ENCODE measurements around the gene LRRC71. TPM values are rescaled to one million over a fixed set of nuclear protein-coding genes. Genes with fewer than 3 reads are reported as not detected.

The LRRC71 gene
- total and polyA plus RNA-seq, 10 of the 15 experiments (the other 5 are each of a cell fraction or from before 2014, with no cell fraction given), result not detected

DNA sequence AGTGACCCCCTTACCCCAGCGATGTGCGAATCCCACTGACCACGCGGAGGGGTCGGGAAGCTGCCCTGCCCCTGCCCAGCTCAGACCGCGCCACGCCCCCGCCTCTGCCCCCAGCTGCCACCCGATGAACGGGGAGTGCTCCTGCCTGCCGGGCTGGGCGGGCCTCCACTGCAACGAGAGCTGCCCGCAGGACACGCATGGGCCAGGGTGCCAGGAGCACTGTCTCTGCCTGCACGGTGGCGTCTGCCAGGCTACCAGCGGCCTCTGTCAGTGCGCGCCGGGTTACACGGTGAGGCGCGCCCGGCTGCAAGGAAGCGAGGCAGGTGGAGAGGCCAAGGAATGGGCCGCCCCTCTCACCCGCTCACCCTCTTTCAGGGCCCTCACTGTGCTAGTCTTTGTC, 11.9 kb upstream of the LRRC71 start:
- FAIRE-seq, result no peak
- no TSS peak for BruUV-seq (replicated peaks)
- TF ChIP-seq, protein P1, sequence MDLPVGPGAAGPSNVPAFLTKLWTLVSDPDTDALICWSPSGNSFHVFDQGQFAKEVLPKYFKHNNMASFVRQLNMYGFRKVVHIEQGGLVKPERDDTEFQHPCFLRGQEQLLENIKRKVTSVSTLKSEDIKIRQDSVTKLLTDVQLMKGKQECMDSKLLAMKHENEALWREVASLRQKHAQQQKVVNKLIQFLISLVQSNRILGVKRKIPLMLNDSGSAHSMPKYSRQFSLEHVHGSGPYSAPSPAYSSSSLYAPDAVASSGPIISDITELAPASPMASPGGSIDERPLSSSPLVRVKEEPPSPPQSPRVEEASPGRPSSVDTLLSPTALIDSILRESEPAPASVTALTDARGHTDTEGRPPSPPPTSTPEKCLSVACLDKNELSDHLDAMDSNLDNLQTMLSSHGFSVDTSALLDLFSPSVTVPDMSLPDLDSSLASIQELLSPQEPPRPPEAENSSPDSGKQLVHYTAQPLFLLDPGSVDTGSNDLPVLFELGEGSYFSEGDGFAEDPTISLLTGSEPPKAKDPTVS (IDR thresholded peaks at IDR 0.05; ENCODE audit: low read depth, low read length), result no peak
- TF ChIP-seq ZNF24 (IDR thresholded peaks at IDR 0.05), result no peak
- no peak for TF ChIP-seq POLR2AphosphoS2 (IDR thresholded peaks at IDR 0.05; ENCODE audit: low read depth, low read length)
- TF ChIP-seq MEF2B (IDR thresholded peaks at IDR 0.05; ENCODE audit: partially characterized antibody, poor library complexity, severe bottlenecking), result no peak
- no peak for TF ChIP-seq IRF5 (IDR thresholded peaks at IDR 0.05; ENCODE audit: borderline replicate concordance)
- no peak for TF ChIP-seq ASH2L (IDR thresholded peaks at IDR 0.05; ENCODE audit: borderline replicate concordance, low read depth)
- TF ChIP-seq EED (IDR thresholded peaks at IDR 0.05; ENCODE audit: low read depth), result no peak
- TF ChIP-seq HDAC6 (IDR thresholded peaks at IDR 0.05; ENCODE audit: unreplicated experiment), result no peak
- no peak for TF ChIP-seq TCF7 (IDR thresholded peaks at IDR 0.05; ENCODE audit: borderline replicate concordance)
- TF ChIP-seq KAT2A (conservative IDR thresholded peaks at IDR 0.05; ENCODE audit: control insufficient read depth, low read depth, low read length), result no peak
- TF ChIP-seq BHLHE40 (IDR thresholded peaks at IDR 0.05; ENCODE audit: borderline replicate concordance in 1 of 2, low read depth in 2 of 2, low read length in 1 of 2), result no peak
- no peak for TF ChIP-seq POLR2A (IDR thresholded peaks at IDR 0.05; ENCODE audit: low read depth, low read length)
- TF ChIP-seq RFX5 (IDR thresholded peaks at IDR 0.05; ENCODE audit: low read depth, low read length), result no peak
- TF ChIP-seq, protein P2, sequence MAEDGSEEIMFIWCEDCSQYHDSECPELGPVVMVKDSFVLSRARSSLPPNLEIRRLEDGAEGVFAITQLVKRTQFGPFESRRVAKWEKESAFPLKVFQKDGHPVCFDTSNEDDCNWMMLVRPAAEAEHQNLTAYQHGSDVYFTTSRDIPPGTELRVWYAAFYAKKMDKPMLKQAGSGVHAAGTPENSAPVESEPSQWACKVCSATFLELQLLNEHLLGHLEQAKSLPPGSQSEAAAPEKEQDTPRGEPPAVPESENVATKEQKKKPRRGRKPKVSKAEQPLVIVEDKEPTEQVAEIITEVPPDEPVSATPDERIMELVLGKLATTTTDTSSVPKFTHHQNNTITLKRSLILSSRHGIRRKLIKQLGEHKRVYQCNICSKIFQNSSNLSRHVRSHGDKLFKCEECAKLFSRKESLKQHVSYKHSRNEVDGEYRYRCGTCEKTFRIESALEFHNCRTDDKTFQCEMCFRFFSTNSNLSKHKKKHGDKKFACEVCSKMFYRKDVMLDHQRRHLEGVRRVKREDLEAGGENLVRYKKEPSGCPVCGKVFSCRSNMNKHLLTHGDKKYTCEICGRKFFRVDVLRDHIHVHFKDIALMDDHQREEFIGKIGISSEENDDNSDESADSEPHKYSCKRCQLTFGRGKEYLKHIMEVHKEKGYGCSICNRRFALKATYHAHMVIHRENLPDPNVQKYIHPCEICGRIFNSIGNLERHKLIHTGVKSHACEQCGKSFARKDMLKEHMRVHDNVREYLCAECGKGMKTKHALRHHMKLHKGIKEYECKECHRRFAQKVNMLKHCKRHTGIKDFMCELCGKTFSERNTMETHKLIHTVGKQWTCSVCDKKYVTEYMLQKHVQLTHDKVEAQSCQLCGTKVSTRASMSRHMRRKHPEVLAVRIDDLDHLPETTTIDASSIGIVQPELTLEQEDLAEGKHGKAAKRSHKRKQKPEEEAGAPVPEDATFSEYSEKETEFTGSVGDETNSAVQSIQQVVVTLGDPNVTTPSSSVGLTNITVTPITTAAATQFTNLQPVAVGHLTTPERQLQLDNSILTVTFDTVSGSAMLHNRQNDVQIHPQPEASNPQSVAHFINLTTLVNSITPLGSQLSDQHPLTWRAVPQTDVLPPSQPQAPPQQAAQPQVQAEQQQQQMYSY (CRISPR knock-in tag; IDR thresholded peaks at IDR 0.05), result no peak
- TF ChIP-seq, protein P3, sequence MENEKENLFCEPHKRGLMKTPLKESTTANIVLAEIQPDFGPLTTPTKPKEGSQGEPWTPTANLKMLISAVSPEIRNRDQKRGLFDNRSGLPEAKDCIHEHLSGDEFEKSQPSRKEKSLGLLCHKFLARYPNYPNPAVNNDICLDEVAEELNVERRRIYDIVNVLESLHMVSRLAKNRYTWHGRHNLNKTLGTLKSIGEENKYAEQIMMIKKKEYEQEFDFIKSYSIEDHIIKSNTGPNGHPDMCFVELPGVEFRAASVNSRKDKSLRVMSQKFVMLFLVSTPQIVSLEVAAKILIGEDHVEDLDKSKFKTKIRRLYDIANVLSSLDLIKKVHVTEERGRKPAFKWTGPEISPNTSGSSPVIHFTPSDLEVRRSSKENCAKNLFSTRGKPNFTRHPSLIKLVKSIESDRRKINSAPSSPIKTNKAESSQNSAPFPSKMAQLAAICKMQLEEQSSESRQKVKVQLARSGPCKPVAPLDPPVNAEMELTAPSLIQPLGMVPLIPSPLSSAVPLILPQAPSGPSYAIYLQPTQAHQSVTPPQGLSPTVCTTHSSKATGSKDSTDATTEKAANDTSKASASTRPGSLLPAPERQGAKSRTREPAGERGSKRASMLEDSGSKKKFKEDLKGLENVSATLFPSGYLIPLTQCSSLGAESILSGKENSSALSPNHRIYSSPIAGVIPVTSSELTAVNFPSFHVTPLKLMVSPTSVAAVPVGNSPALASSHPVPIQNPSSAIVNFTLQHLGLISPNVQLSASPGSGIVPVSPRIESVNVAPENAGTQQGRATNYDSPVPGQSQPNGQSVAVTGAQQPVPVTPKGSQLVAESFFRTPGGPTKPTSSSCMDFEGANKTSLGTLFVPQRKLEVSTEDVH (IDR thresholded peaks at IDR 0.05; ENCODE audit: low read depth, partially characterized antibody), result no peak
- no peak for TF ChIP-seq ZSCAN29 (IDR thresholded peaks at IDR 0.05)

More for the DNA sequence above, 11.9 kb upstream of the LRRC71 start:
- H3K4me3 ChIP-seq, result no peak overlapping the region
- H3K79me2 ChIP-seq (ENCODE audit: control insufficient read depth, insufficient read depth, low read length), result no peaks in the 10 kb centered on the region
- ChIA-PET SMC1A (ENCODE audit: uncharacterized antibody, unreplicated experiment) (no interaction called here), CTCF (interaction anchor here (1.4 to 4.7 kb wide), 2 partner anchors 165 to 246 kb away, joined by 3 to 47 read pairs; no protein-coding TSS in a partner anchor), POLR2A (no interaction called here), RAD21 (ENCODE audit: unreplicated experiment) (no interaction called here)
- intact Hi-C loops (cut with micrococcal nuclease; ENCODE audit: unreplicated experiment) (no loop called here), in situ Hi-C loops (cut with MboI) (no loop called here)
- 75% methylated on average over 25 of the region's 29 CpGs for WGBS (ENCODE audit: insufficient coverage, insufficient replicate concordance, low lambda C conversion rate, missing lambda C conversion rate)
- peaks cover 0 to 2% of the 10 kb centered on the region in 2 experiments; a peak in 3 of 4 replicates for H3K27me3 ChIP-seq (replicated peaks in 1 of 2; ENCODE audit: control insufficient read depth in 2 of 2, insufficient read depth in 2 of 2, low read length in 1 of 2)
- no peak overlapping the region for H3K4me2 ChIP-seq (ENCODE audit: control insufficient read depth, insufficient read depth)
- H3K4me1 ChIP-seq (ENCODE audit: control insufficient read depth, insufficient read depth, low read length), result no peaks in the 10 kb centered on the region
- H2AFZ ChIP-seq (ENCODE audit: control insufficient read depth, low read depth, low read length), result no peak overlapping the region
- no peak for ATAC-seq
- DNase-seq (ENCODE audit: low read depth, low spot score), result no peak
- no peak overlapping the region for H3K9ac ChIP-seq (ENCODE audit: control insufficient read depth, insufficient read depth, low read length)
- H3K27ac ChIP-seq (ENCODE audit: control insufficient read depth, insufficient read depth), result no peak overlapping the region
- H4K20me1 ChIP-seq (ENCODE audit: control insufficient read depth, insufficient read depth), result no peaks in the 10 kb centered on the region
- no peaks in the 10 kb centered on the region for H3K9me3 ChIP-seq (replicated peaks; ENCODE audit: control insufficient read depth, insufficient read depth, low read length)
- H3K36me3 ChIP-seq (ENCODE audit: control insufficient read depth in 2 of 2, insufficient read depth in 2 of 2, low read length in 1 of 2), result no peaks in the 10 kb centered on the region

Measured in GM12878 (cell line).